RWPE2 (cell line): ENCODE measurements around the gene WNK1.
"Not testable (repeated sequence)": the region's sequence is repeated elsewhere in the genome, so short reads cannot be mapped to it uniquely, and the experiment has no call there.

Source experiments
- ATAC-seq: fragments of 200-7000 bp; cut with Tn5 transposase; 3 replicates; pipeline ENCODE4 v1.9.1; 2021; ENCODE audit warnings: low read depth
- DNase-seq: peaks from one replicate; pipeline ENCODE4 v3.0.0-alpha.2; 2020; ENCODE audit warnings: low spot score
- H3K27ac ChIP-seq: fragments of 450-650 bp; 2 replicates; pipeline ENCODE4 v1.5.1; 2017; ENCODE audit warnings: mild to moderate bottlenecking; ENCODE audit not compliant: poor library complexity, severe bottlenecking
- H3K27me3 ChIP-seq: fragments of 250-450 bp; sonication (Bioruptor Pico); 2 replicates; pipeline ENCODE4 v1.5.1; 2021; ENCODE audit warnings: mild to moderate bottlenecking, moderate library complexity; ENCODE audit not compliant: insufficient read depth, poor library complexity, severe bottlenecking
- H3K36me3 ChIP-seq: fragments of 250-450 bp; sonication (Bioruptor Pico); 2 replicates; pipeline ENCODE4 v1.5.1; 2020; ENCODE audit warnings: low read depth, mild to moderate bottlenecking, moderate library complexity
- H3K4me1 ChIP-seq: fragments of 250-450 bp; sonication (Bioruptor Pico); 2 replicates; pipeline ENCODE4 v1.5.1; 2021; ENCODE audit warnings: mild to moderate bottlenecking, moderate library complexity; ENCODE audit not compliant: insufficient read depth, poor library complexity, severe bottlenecking
- H3K4me3 ChIP-seq: fragments of 250-450 bp; sonication (Bioruptor Pico); 2 replicates; pipeline ENCODE4 v1.5.1; 2021; ENCODE audit warnings: mild to moderate bottlenecking, moderate library complexity; ENCODE audit not compliant: severe bottlenecking
- H3K9me3 ChIP-seq: fragments of 250-450 bp; sonication (Bioruptor Pico); 2 replicates; pipeline ENCODE4 v1.5.1; 2021; ENCODE audit warnings: mild to moderate bottlenecking, moderate library complexity; ENCODE audit not compliant: severe bottlenecking
- TF ChIP-seq, protein P1 (sequence below): fragments of 450-650 bp; IDR thresholded peaks from one replicate; pipeline ENCODE4 v1.5.1; 2017; ENCODE audit warnings: mild to moderate bottlenecking, moderate library complexity; ENCODE audit not compliant: poor library complexity, severe bottlenecking

Gene WNK1

DNA sequence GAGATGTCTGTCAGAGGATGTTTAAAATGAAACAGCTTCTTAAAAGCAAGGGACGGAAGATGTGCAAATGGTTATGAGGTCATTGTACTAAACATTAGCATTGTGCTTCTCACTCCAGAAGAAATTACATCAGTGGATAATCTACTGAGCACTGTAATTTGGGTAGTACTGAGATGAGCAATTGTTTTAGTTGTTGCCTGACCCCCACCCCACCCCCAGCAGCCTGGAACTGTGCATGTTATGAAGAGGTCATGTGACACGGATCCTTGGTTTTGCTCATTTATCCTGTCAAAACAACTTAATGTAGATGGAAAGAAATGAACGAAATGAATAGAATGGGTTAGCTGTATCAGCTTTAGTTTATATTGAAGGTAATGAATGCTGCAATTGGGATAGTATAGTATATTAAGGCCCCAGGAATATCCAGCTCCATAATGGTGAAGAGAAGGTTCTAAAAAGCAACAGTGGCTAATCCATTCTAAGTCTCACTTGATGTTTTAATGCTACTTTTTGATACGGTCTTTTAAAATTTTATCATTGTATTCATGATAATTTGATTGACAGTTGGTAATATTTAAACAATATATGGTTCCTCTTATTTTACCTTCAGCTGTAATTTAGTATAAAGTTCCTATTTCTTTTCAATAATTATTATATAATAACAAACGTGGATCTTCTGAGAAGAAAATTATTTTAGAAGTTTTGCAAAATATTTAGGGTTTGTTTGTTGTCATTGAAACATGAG lies 58.5 kb downstream of the WNK1 start:
- no peak overlapping the region for H3K4me3 ChIP-seq
- peaks cover 5% of the 10 kb centered on the region for H3K4me1 ChIP-seq
- no peaks in the 10 kb centered on the region for H3K27me3 ChIP-seq
- H3K27ac ChIP-seq = no peak overlapping the region
- no peak for DNase-seq
- ATAC-seq = no peak
- H3K9me3 ChIP-seq = no peaks in the 10 kb centered on the region
- H3K36me3 ChIP-seq = peaks cover 23% of the 10 kb centered on the region
- TF ChIP-seq, protein P1, sequence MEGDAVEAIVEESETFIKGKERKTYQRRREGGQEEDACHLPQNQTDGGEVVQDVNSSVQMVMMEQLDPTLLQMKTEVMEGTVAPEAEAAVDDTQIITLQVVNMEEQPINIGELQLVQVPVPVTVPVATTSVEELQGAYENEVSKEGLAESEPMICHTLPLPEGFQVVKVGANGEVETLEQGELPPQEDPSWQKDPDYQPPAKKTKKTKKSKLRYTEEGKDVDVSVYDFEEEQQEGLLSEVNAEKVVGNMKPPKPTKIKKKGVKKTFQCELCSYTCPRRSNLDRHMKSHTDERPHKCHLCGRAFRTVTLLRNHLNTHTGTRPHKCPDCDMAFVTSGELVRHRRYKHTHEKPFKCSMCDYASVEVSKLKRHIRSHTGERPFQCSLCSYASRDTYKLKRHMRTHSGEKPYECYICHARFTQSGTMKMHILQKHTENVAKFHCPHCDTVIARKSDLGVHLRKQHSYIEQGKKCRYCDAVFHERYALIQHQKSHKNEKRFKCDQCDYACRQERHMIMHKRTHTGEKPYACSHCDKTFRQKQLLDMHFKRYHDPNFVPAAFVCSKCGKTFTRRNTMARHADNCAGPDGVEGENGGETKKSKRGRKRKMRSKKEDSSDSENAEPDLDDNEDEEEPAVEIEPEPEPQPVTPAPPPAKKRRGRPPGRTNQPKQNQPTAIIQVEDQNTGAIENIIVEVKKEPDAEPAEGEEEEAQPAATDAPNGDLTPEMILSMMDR = no peak

DNA sequence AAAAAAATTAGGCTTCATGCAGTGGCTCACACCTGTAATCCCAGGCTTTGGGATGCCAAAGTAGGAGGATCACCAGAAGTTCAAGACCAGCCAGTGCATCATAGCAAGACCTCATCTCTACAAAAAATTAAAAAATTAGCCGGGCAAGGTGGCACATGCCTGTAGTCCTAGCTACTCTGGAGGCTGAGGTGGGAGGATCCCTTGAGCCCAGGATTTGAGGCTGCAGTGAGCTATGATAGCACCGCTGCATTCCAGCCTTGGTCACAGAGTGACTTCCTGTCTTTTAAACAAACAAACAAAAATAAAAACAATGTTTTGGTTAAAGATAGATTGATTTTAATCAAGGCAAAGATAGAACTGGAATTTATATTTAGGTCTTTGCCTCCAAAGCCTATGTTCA lies 60.6 kb downstream of the WNK1 start:
- Histone ChIP-seq H3K4me1 (peaks cover 15% of the 10 kb centered on the region), H3K9me3 (no peaks in the 10 kb centered on the region), H3K4me3 (no peak overlapping the region), H3K36me3 (peaks cover 40% of the 10 kb centered on the region), H3K27ac (no peak overlapping the region), H3K27me3 (no peaks in the 10 kb centered on the region)
- TF ChIP-seq, protein P1 = no peak
- ATAC-seq = no peak
- DNase-seq = no peak

DNA sequence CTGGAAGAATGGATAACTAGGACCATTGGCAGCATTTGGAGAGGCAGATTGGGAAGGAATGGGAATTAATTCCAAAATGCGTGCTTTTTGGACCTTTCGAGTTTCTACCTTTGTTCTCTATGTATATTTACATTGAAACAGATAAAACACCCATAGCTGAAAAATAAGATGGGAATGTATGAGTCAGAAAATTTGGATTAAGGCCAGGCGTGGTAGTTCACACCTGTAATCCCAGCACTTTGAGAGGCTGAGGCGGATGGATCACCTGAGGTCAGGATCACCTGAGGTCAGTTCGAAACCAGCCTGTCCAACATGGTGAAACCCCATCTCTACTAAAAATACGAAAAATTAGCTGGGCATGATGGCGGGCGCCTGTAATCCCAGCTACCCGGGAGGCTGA lies 65.1 kb downstream of the WNK1 start:
- not testable (repeated sequence) for H3K27me3 ChIP-seq, H3K9me3 ChIP-seq, DNase-seq, H3K4me3 ChIP-seq
- peaks cover 29% of the 10 kb centered on the region for H3K4me1 ChIP-seq
- peaks cover 48% of the 10 kb centered on the region for H3K36me3 ChIP-seq
- ATAC-seq = peak; percentile 69
- peak overlapping the region; percentile 35 for H3K27ac ChIP-seq

DNA sequence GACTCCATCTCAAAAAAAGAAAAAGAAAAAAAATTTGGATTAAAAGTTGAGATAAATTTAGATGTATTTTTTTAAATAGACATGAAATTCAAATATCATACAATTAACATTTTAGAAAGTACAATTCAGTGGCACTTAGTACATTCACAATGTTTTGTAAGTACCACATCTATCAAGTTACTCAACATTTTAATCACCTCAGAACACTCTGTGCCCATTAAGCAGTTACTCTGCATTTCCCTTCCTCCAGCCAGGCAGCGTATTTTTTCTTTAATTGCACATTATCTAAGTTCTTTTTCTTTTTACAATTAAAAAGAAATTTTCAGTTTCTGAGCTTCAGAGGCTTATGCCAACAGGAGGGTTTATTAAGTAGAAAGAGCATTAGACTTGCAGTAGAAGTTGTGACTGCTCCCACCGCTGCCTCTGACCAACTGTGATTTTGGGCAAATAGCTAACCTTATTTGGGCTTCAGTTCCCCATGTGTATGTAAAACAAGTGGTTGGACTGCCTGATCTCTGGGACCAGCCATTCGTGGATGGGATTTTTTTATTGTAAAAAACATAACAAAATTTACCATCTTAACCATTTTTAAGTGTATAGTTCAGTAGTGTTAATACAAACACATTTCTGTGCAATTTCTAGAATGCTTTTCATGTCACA lies 65.7 kb downstream of the WNK1 start:
- peaks cover 53% of the 10 kb centered on the region for H3K36me3 ChIP-seq
- TF ChIP-seq, protein P1 = no peak
- H3K9me3 ChIP-seq = no peaks in the 10 kb centered on the region
- peak overlapping the region; percentile 35 for H3K27ac ChIP-seq
- no peaks in the 10 kb centered on the region for H3K27me3 ChIP-seq
- ATAC-seq = no peak
- H3K4me3 ChIP-seq = no peak overlapping the region
- peaks cover 31% of the 10 kb centered on the region for H3K4me1 ChIP-seq
- DNase-seq = no peak

DNA sequence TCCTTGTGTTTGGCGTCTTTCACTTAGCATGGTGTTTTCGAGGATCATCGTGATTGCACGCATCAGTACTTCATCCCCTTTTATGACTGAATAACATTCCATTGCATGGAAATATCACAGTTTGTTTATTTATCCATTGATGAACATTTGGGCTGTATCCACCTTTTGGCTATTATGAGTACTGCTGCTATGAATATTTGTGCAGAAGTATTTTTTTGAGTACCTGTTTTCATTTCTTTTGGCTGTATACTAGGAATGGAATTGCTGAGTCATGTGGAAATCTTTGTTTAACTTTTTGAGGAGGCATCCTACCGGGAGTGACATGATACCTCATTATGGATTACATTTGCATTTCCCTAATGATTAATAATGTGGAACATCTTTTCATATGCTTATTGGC lies 66.4 kb downstream of the WNK1 start:
- Histone ChIP-seq H3K9me3 (no peaks in the 10 kb centered on the region), H3K4me1 (peaks cover 31% of the 10 kb centered on the region), H3K4me3 (no peak overlapping the region), H3K27ac (peak overlapping the region; percentile 35), H3K27me3 (no peaks in the 10 kb centered on the region), H3K36me3 (peaks cover 53% of the 10 kb centered on the region)
- DNase-seq (no peak), ATAC-seq (no peak)
- TF ChIP-seq, protein P1 = no peak
